Skeletal muscle satellite cell (primary cell): Measurements from ENCODE around the gene WRAP73.

Source experiments
- H3K27me3 ChIP-seq: 2 replicates; pipeline ENCODE4 v1.7.0; 2013; ENCODE audit warnings: low read length; ENCODE audit not compliant: control insufficient read depth, insufficient read depth
- H3K36me3 ChIP-seq: 2 replicates; pipeline ENCODE4 v1.7.0; 2013; ENCODE audit warnings: mild to moderate bottlenecking, control low read depth, low read length; ENCODE audit not compliant: insufficient read depth
- H3K4me1 ChIP-seq: 2 replicates; pipeline ENCODE4 v1.7.0; 2013; ENCODE audit warnings: low read length; ENCODE audit not compliant: control insufficient read depth, insufficient read depth
- H3K4me2 ChIP-seq: 2 replicates; pipeline ENCODE4 v1.7.0; 2013; ENCODE audit warnings: mild to moderate bottlenecking, low read length
- H3K4me3 ChIP-seq: 2 replicates; pipeline ENCODE4 v1.7.0; 2013; ENCODE audit warnings: low read length
- H3K9ac ChIP-seq: 2 replicates; pipeline ENCODE4 v1.7.0; 2013; ENCODE audit warnings: mild to moderate bottlenecking, low read depth, low read length, moderate library complexity
- H3K9me3 ChIP-seq: replicated peaks from 2 replicates; pipeline ENCODE4 v1.7.0; 2013; ENCODE audit warnings: mild to moderate bottlenecking, control low read depth, low read length

Gene WRAP73

DNA sequence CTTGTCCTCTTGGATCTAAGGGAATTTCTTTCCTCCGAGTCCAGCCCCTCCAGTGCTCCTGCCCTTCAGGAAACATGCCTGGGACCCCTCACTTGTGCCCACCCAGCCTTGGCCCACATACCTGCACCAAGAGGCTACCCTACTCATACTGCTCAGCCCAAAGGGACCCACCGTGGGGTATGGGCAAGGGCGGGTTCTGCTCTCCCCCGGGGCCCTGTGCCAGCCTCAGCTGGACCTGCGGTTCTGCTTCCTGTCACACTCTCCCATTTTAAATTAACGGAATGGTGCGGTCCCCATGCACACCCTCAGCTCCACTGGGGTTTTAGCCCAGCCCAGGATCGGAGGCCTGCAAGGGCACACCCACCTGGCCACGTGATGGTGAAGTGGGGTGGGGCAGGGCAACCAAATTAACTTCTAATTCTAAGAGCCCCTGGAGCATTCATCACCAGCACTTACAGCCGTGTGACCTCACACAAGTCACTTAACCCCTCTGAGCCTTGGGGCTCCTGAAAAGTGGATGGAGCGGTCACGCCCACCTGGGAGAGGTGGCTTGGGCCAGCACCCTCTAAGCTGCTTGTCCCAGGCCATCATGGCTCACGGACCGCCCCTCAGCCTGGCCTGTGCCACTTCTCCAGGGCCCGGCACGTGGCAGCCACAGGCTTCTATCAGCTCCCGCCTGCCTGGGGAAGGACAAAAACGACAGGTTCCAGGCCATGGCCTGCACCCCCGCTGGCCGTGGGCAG is 30.8 kb upstream of the WRAP73 start:
- H3K4me3 ChIP-seq = no peak overlapping the region
- no peaks in the 10 kb centered on the region for H3K4me1 ChIP-seq
- H3K27me3 ChIP-seq = no peaks in the 10 kb centered on the region
- no peak overlapping the region for H3K4me2 ChIP-seq
- H3K9ac ChIP-seq = no peak overlapping the region
- H3K36me3 ChIP-seq = no peaks in the 10 kb centered on the region
- no peaks in the 10 kb centered on the region for H3K9me3 ChIP-seq

DNA sequence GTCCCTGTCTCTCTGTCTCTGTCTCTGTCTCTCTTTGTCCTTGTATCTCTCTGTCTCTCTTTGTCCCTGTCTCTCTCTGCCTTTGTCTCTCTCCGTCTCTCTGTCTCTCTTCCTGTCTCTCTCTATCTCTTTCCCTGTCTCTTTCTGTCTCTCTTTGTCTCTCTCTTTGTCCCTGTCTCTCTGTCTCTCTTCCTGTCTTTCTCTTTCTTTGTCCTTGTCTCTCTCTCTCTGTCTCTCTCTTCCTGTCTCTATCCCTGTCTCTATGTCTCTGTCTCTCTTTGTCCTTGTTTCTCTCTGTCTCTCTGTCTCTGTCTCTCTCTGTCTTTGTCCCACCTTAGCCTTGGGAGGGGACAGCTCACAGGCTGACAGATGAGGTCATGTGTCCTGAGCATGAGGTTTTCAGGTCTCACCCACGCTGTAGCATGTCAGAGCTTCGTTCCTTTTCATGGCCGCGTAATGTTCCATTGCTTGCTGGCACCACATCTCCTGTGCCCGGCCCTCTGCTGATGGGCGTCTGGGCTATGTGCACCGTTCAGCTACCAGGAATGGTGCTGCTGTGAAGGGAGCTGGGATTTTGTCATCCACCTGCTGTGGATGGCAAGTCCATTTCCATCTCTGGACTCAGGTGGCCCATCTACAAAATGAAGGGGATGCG is 30.0 kb upstream of the WRAP73 start:
- H3K4me1 ChIP-seq = no peaks in the 10 kb centered on the region
- H3K36me3 ChIP-seq = no peaks in the 10 kb centered on the region
- no peaks in the 10 kb centered on the region for H3K9me3 ChIP-seq
- H3K9ac ChIP-seq = no peak overlapping the region
- no peaks in the 10 kb centered on the region for H3K27me3 ChIP-seq
- no peak overlapping the region for H3K4me3 ChIP-seq
- H3K4me2 ChIP-seq = no peak overlapping the region

DNA sequence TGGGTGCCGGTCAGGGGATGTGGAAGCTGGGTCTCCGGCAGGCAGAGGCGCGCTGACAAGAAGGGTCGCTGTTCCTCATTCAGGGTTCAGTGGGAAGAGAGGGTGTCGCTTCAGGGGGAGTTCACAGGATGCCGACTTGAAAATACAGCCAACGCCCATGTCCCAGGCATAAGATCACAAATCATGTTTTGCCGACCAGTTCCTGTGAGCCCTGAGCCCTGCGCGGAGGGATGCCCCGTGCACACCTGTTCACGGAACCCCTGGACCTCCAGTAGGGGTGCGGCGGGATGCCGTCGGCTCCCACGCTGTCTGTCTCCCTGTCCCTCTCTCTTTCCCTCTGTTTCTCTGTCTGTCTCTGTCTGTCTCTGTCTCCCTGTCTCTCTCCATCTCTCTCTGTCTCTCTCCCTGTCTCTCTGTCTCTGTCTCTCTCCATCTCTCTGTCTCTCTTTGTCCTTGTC is 29.2 kb upstream of the WRAP73 start:
- no peaks in the 10 kb centered on the region for H3K9me3 ChIP-seq
- H3K4me1 ChIP-seq = peaks cover 5% of the 10 kb centered on the region
- no peak overlapping the region for H3K4me3 ChIP-seq
- H3K9ac ChIP-seq = no peak overlapping the region
- H3K36me3 ChIP-seq = no peaks in the 10 kb centered on the region
- peaks cover 5% of the 10 kb centered on the region for H3K27me3 ChIP-seq
- H3K4me2 ChIP-seq = no peak overlapping the region

DNA sequence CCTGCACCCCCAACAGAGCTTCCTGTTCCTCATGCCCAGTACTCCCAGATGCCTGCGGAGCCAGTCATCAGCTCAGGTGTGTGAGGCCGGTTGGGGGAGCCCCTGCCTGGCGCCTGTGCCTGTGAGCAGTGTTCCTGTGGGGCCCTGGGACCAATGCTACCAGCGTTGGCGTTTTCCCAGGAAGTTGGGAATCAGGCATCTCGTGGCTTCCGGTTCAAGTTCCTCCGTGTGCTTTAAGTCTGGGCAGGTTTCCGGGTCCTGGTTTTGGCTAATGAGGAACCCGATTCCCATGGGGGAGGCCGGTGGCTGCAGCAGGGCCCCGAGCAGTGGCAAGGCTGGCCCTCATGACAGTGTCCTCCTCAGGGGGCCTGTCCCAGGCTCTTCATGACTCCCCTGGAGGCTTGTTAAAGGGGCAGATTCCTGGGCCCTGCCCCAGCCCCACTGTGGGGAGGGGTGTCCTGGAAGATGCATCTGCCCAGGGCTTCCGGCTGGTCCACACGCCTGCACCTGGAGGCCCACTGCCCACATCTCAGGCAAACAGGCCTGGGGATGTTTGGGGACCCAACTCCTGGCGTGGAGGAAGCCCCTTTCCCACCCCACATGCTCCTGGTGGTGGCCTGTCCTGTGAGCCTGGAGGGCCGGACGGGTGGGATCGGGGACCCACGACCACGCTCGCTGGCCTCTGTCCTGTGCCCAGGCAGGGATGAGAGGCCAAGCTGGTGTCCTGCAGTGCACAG is 28.6 kb upstream of the WRAP73 start:
- H3K4me1 ChIP-seq = peaks cover 9% of the 10 kb centered on the region
- H3K9ac ChIP-seq = no peak overlapping the region
- no peak overlapping the region for H3K4me3 ChIP-seq
- H3K4me2 ChIP-seq = no peak overlapping the region
- H3K27me3 ChIP-seq = peaks cover 11% of the 10 kb centered on the region
- H3K9me3 ChIP-seq = no peaks in the 10 kb centered on the region
- H3K36me3 ChIP-seq = no peaks in the 10 kb centered on the region

DNA sequence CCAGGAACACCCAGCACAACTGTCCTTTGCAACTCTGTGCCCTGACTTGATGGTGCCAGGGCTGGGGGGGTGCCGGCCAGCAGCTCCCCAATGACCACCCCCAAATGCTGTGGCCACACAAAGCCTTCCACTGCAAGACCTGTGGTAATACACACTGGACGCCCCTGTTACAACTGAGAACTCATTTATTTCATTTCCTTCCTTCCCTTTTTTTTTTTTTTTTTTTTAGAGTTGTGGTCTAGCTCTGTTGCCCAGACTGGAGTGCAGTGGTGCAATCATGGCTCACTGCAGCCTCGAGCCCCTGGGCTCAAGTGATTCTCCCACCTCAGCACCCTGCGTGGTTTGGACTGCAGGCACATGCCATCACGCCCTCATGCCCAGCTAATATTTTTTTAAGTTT is 27.6 kb upstream of the WRAP73 start:
- no peak overlapping the region for H3K4me2 ChIP-seq
- no peak overlapping the region for H3K4me3 ChIP-seq
- no peaks in the 10 kb centered on the region for H3K9me3 ChIP-seq
- H3K36me3 ChIP-seq = no peaks in the 10 kb centered on the region
- peaks cover 9% of the 10 kb centered on the region for H3K4me1 ChIP-seq
- H3K9ac ChIP-seq = no peak overlapping the region
- H3K27me3 ChIP-seq = peaks cover 17% of the 10 kb centered on the region

DNA sequence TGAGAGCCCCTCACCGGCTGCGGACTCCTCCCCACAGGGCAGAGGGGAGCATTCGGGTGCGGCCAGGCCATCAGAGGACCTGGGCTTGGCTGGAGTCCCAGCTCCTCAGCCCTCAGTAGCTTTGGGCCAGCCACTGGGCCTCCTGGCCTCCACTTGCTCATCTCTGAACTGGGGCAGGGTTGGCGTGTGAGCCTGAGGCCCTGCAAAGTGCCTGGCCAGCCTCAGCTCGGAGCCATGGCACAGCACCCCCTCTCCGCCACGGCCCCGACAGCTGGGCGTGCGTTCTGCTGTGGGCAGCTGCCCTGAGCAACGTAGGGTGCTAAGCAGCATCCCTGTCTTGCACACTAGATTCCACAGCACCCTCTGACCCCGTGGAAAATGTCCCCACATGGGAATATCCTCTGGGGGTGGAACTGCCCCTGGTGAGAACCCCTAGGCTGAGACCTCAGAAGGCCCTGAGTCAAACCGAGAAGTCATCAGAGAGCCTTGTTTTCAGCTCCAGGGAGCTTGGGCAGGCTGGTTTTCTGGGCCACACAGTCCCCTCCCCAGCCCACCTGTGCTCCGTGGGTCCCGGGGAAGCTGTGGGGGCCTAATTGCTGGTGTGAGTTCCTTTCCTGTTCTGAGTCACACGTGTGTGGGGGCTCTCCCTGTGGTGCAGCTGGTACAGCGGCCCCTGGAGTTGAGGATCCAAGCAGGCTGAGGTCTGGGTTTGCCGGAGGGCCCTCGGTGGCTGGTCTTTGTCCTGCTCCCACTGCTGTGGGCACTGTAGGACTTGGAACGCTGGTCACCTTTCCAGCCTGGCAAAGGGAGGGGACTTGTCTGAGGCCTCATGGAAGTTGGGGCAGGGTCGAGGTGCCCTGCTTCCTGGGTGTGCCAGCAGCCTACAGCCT is 26.9 kb upstream of the WRAP73 start:
- Histone ChIP-seq H3K27me3 (peaks cover 17% of the 10 kb centered on the region), H3K9me3 (no peaks in the 10 kb centered on the region), H3K9ac (no peak overlapping the region), H3K4me3 (no peak overlapping the region), H3K4me2 (no peak overlapping the region), H3K4me1 (peaks cover 13% of the 10 kb centered on the region), H3K36me3 (no peaks in the 10 kb centered on the region)

DNA sequence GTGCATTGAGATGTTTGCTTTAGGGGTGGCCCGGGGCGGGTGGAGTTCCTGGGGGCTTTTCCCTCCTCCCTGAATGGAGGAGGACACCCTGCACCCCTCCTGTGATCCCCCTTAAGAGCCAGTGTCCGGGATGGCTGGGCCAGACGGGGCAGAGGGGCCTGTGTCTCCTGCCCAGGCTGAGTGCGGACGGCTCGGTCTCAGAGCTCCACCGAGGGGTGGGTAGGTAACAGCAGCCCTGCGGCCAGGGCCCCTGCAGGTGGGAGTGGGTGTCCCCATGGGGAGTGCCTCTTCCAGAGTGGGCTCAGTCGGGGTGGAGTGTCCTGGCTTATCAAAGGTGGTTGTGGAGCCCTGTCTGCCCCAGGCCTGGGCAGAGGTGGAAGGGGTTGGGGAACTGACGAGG is 25.5 kb upstream of the WRAP73 start:
- Histone ChIP-seq H3K9me3 (no peaks in the 10 kb centered on the region), H3K4me2 (no peak overlapping the region), H3K36me3 (no peaks in the 10 kb centered on the region), H3K9ac (no peak overlapping the region), H3K4me1 (peaks cover 18% of the 10 kb centered on the region), H3K27me3 (peaks cover 17% of the 10 kb centered on the region), H3K4me3 (no peak overlapping the region)

DNA sequence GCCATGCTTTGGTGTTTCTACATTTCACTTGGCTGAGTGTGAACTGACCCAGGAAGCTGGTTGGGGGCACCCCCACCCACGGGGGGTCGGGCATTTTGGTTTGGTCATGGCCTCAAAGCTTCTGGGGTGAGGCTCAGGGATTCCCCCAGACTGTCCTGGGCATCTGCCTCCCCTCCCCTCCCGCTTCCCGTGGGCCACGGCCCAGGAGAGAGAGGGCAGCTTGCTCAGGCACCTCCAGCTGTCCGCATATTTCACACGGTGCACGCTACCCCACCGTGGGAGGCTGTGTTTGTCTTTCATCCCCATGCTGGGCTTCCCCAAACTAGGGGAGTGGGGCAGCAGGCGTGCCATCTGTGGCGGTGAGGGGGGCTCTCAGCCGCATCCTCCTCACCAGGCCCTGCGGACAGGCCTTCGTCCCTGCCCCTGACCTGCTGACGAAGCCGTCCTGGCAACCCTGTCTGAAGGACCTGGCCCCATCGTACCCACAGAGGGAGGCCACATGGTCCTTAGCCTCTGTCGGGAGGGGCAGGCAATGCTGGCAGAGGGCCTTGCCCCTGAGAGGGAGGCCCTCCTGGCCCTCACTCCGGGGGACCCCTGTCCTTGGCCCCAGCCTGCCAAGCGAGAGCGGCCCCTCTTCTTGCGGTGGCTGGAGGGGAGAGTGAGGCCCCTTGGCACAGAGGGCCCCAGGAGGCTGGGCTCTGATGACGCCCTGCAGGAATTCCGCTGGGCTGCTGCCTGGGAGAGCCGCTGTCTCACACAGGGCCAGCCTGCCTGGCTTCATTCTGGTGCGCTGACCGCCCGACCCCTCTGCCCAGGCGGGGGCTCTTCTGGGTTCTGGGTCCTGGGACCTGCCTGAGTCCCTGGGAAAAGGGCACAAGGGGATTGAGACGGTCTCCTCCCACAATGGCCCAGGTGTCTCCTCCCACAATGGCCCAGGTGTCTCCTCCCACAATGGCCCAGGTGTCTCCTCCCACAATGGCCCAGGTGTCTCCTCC is 24.5 kb upstream of the WRAP73 start:
- no peaks in the 10 kb centered on the region for H3K36me3 ChIP-seq
- peaks cover 18% of the 10 kb centered on the region for H3K4me1 ChIP-seq
- H3K4me2 ChIP-seq = no peak overlapping the region
- H3K9ac ChIP-seq = no peak overlapping the region
- H3K4me3 ChIP-seq = no peak overlapping the region
- H3K27me3 ChIP-seq = peaks cover 17% of the 10 kb centered on the region
- no peaks in the 10 kb centered on the region for H3K9me3 ChIP-seq

DNA sequence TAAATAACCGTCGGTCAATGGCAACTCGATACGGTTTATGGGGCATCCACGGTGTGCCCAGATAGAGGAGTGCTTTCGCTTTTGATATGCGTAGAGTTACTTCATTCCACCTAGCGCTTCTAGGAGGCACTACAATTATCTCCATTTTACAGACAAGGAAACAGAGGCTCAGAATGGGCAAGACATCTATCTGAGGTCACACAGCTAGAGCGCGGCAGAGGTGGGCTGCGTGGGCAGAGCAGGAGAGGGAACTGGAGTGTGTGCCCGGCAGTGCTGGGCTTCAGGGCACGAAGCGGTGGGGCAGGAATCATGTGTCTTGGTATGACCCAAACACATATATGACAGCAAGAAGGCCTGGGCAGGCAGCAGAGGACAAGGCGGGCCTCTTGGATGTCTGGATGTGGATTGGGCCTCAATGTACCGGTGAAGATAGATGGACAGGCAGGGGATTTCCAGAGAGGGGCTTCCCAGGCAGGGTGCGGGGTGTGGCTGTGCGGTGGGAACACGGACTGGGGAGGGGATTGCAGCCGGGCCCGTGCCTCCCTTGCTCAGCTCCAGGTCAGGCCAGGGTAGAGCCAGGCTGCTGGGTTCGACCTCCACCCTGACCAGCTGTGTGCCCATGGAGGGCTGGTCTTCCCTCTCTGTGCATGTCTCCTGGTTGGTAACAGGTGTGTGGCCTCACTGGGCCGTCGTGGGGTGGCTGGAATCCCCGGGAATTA is 23.6 kb upstream of the WRAP73 start:
- H3K4me2 ChIP-seq = no peak overlapping the region
- H3K36me3 ChIP-seq = no peaks in the 10 kb centered on the region
- peaks cover 17% of the 10 kb centered on the region for H3K27me3 ChIP-seq
- H3K4me3 ChIP-seq = no peak overlapping the region
- no peaks in the 10 kb centered on the region for H3K9me3 ChIP-seq
- peaks cover 26% of the 10 kb centered on the region for H3K4me1 ChIP-seq
- no peak overlapping the region for H3K9ac ChIP-seq

DNA sequence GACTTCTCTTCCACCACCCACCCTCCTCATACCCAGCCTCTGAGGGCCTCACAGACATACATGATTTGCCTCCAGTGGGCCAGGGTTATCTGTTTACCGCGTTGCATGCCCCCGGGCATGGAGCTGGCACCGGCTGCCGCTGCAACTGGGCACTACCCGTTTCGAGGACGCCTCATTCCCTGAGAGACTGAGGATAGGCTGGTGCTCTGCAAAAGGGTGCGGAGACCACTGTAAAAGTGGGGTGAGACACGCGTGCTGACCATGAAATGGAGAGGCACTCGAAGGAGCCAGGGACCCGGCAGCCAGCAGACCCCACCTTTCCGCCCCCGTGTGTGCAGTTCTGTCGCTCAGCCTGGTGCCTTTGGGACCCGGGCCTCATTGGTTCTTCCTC is 23.1 kb upstream of the WRAP73 start:
- Histone ChIP-seq H3K4me1 (peaks cover 28% of the 10 kb centered on the region), H3K9me3 (no peaks in the 10 kb centered on the region), H3K4me3 (no peak overlapping the region), H3K36me3 (no peaks in the 10 kb centered on the region), H3K4me2 (no peak overlapping the region), H3K9ac (no peak overlapping the region), H3K27me3 (peaks cover 17% of the 10 kb centered on the region)
